Measurements from ENCODE around the gene KIF3A. TPM values are rescaled to one million over a fixed set of nuclear protein-coding genes. Genes with fewer than 3 reads are reported as not detected.

Gene KIF3A
- total RNA-seq, 1 donor from 2014 or later = 11.9 TPM

DNA sequence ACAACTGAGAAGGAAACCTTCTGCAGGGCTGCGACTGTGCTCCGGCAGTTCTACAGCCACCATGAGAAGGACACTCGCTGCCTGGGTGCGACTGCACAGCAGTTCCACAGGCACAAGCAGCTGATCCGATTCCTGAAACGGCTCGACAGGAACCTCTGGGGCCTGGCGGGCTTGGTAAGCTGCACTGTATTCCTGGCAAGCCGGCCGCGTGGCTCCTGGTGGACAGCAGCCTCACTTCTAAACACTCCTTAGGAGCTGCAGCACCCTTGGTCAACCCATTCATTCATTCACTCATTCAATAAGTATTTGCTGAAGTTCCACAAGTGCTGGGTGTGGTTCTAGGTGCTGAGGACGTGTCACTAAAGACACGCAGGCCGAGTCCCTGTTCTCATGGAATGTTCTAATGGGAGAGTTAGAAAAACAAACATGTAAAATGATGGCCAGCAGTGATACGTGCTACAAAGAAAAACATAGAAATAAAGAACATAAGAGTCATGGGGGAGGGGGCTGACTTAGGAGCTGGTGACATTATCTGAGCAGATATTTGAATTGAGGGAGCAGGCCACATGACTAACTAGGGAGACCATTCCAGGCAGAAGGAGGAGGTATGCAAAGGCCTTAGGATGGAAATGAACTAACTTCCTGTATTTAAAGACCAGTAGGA, 57.5 kb downstream of the KIF3A start:
- no peaks in the 10 kb centered on the region for H3K27me3 ChIP-seq (ENCODE audit: low read depth)
- no peaks in the 10 kb centered on the region for H3K36me3 ChIP-seq
- H3K9me3 ChIP-seq (replicated peaks) = no peaks in the 10 kb centered on the region
- H3K4me3 ChIP-seq = no peak overlapping the region
- no peak for DNase-seq
- TF ChIP-seq, protein P1, sequence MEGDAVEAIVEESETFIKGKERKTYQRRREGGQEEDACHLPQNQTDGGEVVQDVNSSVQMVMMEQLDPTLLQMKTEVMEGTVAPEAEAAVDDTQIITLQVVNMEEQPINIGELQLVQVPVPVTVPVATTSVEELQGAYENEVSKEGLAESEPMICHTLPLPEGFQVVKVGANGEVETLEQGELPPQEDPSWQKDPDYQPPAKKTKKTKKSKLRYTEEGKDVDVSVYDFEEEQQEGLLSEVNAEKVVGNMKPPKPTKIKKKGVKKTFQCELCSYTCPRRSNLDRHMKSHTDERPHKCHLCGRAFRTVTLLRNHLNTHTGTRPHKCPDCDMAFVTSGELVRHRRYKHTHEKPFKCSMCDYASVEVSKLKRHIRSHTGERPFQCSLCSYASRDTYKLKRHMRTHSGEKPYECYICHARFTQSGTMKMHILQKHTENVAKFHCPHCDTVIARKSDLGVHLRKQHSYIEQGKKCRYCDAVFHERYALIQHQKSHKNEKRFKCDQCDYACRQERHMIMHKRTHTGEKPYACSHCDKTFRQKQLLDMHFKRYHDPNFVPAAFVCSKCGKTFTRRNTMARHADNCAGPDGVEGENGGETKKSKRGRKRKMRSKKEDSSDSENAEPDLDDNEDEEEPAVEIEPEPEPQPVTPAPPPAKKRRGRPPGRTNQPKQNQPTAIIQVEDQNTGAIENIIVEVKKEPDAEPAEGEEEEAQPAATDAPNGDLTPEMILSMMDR (IDR thresholded peaks at IDR 0.05; ENCODE audit: borderline replicate concordance) = no peak
- intact Hi-C loops (cut with micrococcal nuclease) = no loop called here
- no peak overlapping the region for H3K27ac ChIP-seq (replicated peaks)
- H3K4me1 ChIP-seq = no peaks in the 10 kb centered on the region

DNA sequence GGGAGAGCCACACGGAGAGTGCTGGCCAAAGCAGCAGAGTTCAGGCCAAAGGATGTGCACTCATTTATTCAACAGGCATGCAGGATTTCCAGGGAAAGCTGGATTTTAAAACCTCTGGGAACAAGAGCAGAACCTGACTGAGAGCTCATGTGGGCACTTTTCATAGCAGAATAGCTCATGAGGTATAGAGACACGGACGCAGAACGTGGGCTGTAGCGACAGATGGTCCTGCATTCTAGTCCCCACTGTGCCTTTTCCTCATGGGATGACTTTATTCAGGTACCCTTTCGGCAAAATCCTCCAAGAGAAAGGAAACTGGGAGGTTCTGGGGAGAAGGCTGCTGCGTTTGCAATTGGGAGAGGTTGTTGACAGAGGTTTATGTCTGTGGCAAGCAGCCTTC, 58.2 kb downstream of the KIF3A start:
- Histone ChIP-seq H3K27ac (replicated peaks) (no peak overlapping the region), H3K9me3 (replicated peaks) (no peaks in the 10 kb centered on the region), H3K4me1 (no peaks in the 10 kb centered on the region), H3K36me3 (no peaks in the 10 kb centered on the region), H3K4me3 (no peak overlapping the region), H3K27me3 (ENCODE audit: low read depth) (no peaks in the 10 kb centered on the region)
- intact Hi-C loops (cut with micrococcal nuclease) = no loop called here
- no peak for DNase-seq
- TF ChIP-seq, protein P1 (IDR thresholded peaks at IDR 0.05; ENCODE audit: borderline replicate concordance) = no peak

DNA sequence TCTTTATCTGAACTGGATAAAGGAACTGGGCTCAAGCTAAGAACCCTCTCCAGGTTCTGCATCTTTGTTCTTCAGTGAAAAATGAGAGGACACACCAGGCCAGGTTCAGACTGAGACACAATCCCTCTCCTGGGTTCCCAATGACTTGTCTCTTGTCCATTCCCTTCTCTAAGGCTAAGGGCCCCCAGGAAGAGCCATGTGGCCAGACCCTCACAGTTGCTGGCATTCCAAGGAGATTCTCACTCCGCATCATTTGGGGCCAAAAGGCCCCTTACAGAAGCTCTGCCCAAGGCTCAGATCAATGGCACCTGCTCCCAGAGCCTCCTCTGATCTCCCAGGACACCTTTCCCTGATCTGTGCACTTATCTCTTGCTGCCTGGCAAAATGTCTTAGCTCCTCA, 58.6 kb downstream of the KIF3A start:
- Histone ChIP-seq H3K36me3 (no peaks in the 10 kb centered on the region), H3K4me3 (no peak overlapping the region), H3K4me1 (no peaks in the 10 kb centered on the region), H3K9me3 (replicated peaks) (no peaks in the 10 kb centered on the region), H3K27ac (replicated peaks) (no peak overlapping the region), H3K27me3 (ENCODE audit: low read depth) (no peaks in the 10 kb centered on the region)
- intact Hi-C loops (cut with micrococcal nuclease) = no loop called here
- TF ChIP-seq, protein P1 (IDR thresholded peaks at IDR 0.05; ENCODE audit: borderline replicate concordance) = no peak
- no peak for DNase-seq

DNA sequence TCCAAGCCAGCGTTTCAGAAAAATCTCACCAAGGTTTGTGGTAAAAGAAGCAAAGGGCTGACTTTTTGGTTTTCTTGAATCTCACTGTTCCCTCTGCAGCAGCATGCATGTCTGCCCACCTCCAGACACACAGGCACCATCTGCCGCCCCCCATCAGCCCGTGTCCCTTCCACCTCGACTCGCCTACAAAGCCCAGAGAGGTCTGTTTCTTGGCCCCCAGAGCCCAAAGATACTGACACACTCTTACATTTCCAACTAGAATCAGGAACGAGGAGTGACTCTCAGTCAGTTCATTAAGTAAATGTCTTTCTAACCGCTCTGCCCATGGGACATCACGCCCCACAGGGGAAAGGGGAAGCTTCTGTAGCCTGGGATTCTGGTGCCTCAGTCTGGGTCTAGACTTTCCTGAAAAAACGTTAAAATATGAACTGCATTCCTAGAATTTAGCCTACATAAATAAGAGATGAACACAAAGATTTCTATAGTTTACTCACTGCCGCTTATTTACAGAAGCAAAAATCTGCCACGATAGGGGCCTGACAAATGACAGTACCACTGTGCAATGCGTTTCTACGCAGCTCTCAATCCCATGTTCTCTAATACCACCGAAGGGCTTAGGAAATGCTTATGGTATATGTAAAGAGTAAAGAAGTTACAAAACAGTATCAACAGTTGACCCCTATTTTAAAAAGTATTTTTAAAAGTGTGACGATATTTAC, 59.5 kb downstream of the KIF3A start:
- intact Hi-C loops (cut with micrococcal nuclease) = no loop called here
- Histone ChIP-seq H3K4me1 (no peaks in the 10 kb centered on the region), H3K36me3 (no peaks in the 10 kb centered on the region), H3K27ac (replicated peaks) (no peak overlapping the region), H3K27me3 (ENCODE audit: low read depth) (no peaks in the 10 kb centered on the region), H3K9me3 (replicated peaks) (no peaks in the 10 kb centered on the region), H3K4me3 (no peak overlapping the region)
- TF ChIP-seq, protein P1 (IDR thresholded peaks at IDR 0.05; ENCODE audit: borderline replicate concordance) = no peak
- no peak for DNase-seq

DNA sequence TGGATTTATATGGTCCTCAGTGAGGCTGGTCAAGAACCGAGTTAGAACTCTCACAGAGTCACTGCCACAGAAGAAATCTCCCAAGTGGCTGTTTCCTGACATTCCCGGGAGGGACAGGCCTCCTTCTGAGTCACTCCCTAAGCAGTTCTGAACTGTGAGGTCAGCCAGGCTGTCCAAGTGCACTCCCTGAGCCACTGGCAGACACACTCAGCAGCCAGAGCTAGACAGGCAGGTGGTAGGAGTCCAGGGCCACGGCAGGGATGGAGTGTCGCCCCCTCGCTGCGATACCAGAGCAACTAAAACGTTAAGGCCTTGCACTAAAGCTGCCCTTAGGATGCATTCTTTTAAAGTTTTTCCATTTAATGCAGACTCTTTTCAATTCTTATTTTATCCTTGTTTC, 60.2 kb downstream of the KIF3A start:
- Histone ChIP-seq H3K9me3 (replicated peaks) (no peaks in the 10 kb centered on the region), H3K27ac (replicated peaks) (no peak overlapping the region), H3K4me3 (no peak overlapping the region), H3K27me3 (ENCODE audit: low read depth) (no peaks in the 10 kb centered on the region), H3K36me3 (no peaks in the 10 kb centered on the region), H3K4me1 (no peaks in the 10 kb centered on the region)
- intact Hi-C loops (cut with micrococcal nuclease) = no loop called here
- TF ChIP-seq, protein P1 (IDR thresholded peaks at IDR 0.05; ENCODE audit: borderline replicate concordance) = no peak
- DNase-seq = no peak

Measured in left ventricle myocardium inferior (tissue), 1 donor.